ENCODE measurements around the gene MAN1A1.
"Not testable (repeated sequence)": the region's sequence is repeated elsewhere in the genome, so short reads cannot be mapped to it uniquely, and the experiment has no call there.

MAN1A1 gene

DNA sequence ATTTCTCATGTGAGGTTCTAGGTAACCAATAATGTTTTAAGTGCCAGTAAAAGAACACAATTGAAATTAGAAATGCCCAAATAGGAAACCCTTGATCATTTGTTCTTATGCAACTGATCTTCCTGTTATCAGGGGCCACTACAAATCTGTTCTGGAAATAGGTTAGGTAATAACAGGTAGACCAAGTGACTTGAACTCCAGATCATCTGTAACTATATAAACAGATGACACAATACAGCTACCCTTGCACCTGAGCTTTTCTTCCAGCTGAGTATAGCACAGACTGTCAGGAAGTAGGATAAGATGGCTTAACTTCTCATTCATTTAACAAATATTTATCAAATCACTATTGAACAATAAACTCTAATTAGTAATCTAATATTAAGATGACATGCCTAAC, 52.5 kb downstream of the MAN1A1 start:
- Histone ChIP-seq H3K4me2 (ENCODE audit: low read depth, low read length) (no peak overlapping the region), H3K27ac (ENCODE audit: low read length) (no peak overlapping the region), H3K4me1 (ENCODE audit: low read length) (no peaks in the 10 kb centered on the region), H3K79me2 (ENCODE audit: low read length) (peaks cover 83% of the 10 kb centered on the region), H3K9me2 (replicated peaks; ENCODE audit: insufficient read depth, low read length) (no peaks in the 10 kb centered on the region), H3K9ac (ENCODE audit: low read length) (no peak overlapping the region), H3K36me3 (replicated peaks; ENCODE audit: insufficient read depth, low read length) (peaks cover 2% of the 10 kb centered on the region; the same call in 1 of the 2 replicates), H3K27me3 (replicated peaks; ENCODE audit: insufficient read depth, low read length) (no peaks in the 10 kb centered on the region), H2AFZ (ENCODE audit: low read length) (no peak overlapping the region), H3K9me3 (replicated peaks; ENCODE audit: insufficient read depth, low read length) (no peaks in the 10 kb centered on the region), H4K20me1 (ENCODE audit: insufficient read depth, low read length) (no peaks in the 10 kb centered on the region), H3K4me3 (ENCODE audit: low read length) (no peak overlapping the region), H3F3A (ENCODE audit: insufficient read depth, low read length) (no peaks in the 10 kb centered on the region)
- no peak for DNase-seq
- TF ChIP-seq, protein P1, sequence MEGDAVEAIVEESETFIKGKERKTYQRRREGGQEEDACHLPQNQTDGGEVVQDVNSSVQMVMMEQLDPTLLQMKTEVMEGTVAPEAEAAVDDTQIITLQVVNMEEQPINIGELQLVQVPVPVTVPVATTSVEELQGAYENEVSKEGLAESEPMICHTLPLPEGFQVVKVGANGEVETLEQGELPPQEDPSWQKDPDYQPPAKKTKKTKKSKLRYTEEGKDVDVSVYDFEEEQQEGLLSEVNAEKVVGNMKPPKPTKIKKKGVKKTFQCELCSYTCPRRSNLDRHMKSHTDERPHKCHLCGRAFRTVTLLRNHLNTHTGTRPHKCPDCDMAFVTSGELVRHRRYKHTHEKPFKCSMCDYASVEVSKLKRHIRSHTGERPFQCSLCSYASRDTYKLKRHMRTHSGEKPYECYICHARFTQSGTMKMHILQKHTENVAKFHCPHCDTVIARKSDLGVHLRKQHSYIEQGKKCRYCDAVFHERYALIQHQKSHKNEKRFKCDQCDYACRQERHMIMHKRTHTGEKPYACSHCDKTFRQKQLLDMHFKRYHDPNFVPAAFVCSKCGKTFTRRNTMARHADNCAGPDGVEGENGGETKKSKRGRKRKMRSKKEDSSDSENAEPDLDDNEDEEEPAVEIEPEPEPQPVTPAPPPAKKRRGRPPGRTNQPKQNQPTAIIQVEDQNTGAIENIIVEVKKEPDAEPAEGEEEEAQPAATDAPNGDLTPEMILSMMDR (IDR thresholded peaks at IDR 0.05; ENCODE audit: low read length): no peak
- TF ChIP-seq EZH2phosphoT487 (IDR thresholded peaks at IDR 0.05; ENCODE audit: low read length) (no peak), EZH2 (optimal IDR thresholded peaks at IDR 0.05; ENCODE audit: low read depth, low read length) (no peak)

DNA sequence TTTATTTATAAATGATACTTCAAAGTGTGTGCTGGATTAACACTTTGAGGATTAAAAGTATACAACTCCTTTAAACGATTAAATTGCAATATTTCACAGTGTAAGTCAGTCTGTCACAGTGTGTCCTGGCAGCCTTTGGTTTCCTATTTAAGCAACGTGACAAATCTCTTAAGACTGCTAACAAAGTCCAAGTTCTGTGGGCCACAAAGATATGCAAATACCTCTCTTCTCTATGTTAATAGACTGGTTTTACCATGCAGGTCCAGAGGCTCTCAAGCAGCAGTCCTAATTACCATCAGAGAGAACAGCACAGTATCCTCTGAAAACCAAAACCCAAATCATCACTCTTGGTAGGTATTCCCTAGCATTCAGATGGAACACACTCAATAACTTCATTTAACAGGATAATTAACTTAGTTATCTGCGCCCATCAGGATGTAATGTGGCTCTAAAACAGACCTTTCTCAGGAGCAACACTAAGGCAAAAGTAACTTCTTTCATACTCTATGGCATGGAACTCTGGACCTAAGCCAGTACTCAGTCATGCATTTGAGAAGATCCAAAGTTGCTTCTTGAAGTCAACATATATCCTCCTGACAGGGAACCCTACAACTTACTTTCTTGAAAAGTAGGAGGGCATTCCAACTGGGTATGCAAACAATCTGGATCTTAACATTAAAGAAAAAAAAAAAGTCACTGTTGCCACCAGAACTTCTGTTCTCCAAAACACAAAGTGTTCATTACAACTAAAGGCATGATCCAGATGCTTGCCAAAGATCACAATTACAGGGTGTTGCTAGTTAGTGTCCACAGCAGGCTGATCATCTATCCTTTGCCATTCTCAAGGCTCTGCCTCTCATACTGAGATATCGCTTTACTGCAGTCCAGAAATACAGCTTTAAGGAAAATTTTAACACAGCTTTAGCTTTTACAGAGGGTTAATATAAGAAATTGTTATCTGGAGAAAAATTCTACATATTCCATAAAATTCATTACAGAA, 53.2 kb downstream of the MAN1A1 start:
- Histone ChIP-seq H3K9me2 (replicated peaks; ENCODE audit: insufficient read depth, low read length) (no peaks in the 10 kb centered on the region), H3K4me3 (ENCODE audit: low read length) (no peak overlapping the region)

DNA sequence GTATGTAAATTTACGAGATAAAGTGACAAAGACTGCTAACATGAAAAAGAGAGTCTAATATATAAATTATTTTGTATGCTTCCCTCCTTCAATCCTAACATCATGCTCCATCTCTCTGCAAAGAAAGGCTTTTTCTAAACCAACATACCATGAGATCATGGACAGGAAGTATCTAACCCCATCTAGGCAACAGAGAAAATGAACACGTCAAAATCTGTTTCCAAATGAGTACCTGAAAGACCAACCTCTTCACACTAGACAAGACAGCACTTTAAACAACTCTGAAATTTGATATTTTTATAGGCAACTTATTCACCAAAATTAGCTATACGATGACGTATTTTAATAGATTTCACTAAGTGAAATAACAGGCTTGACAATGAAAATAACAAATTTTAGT, 54.6 kb downstream of the MAN1A1 start:
- H4K20me1 ChIP-seq (ENCODE audit: insufficient read depth, low read length): no peaks in the 10 kb centered on the region
- no peak overlapping the region for H3K4me2 ChIP-seq (ENCODE audit: low read depth, low read length)
- no peaks in the 10 kb centered on the region for H3K27me3 ChIP-seq (replicated peaks; ENCODE audit: insufficient read depth, low read length)
- H3K79me2 ChIP-seq (ENCODE audit: low read length): peaks cover 76% of the 10 kb centered on the region
- H3F3A ChIP-seq (ENCODE audit: insufficient read depth, low read length): no peaks in the 10 kb centered on the region
- no peaks in the 10 kb centered on the region for H3K9me3 ChIP-seq (replicated peaks; ENCODE audit: insufficient read depth, low read length)
- no peaks in the 10 kb centered on the region for H3K4me1 ChIP-seq (ENCODE audit: low read length)
- H3K4me3 ChIP-seq (ENCODE audit: low read length): no peak overlapping the region
- no peak overlapping the region for H3K9ac ChIP-seq (ENCODE audit: low read length)
- DNase-seq: no peak
- no peak overlapping the region for H2AFZ ChIP-seq (ENCODE audit: low read length)
- no peaks in the 10 kb centered on the region for H3K9me2 ChIP-seq (replicated peaks; ENCODE audit: insufficient read depth, low read length)
- peaks cover 3% of the 10 kb centered on the region; the same call in 1 of the 2 replicates for H3K36me3 ChIP-seq (replicated peaks; ENCODE audit: insufficient read depth, low read length)
- no peak overlapping the region for H3K27ac ChIP-seq (ENCODE audit: low read length)
- TF ChIP-seq EZH2 (optimal IDR thresholded peaks at IDR 0.05; ENCODE audit: low read depth, low read length) (no peak), EZH2phosphoT487 (IDR thresholded peaks at IDR 0.05; ENCODE audit: low read length) (no peak)
- TF ChIP-seq, protein P1 (IDR thresholded peaks at IDR 0.05; ENCODE audit: low read length): no peak

More for the DNA sequence above, 53.2 kb downstream of the MAN1A1 start:
- Histone ChIP-seq H3K79me2 (ENCODE audit: low read length) (peaks cover 83% of the 10 kb centered on the region), H2AFZ (ENCODE audit: low read length) (no peak overlapping the region), H3K4me2 (ENCODE audit: low read depth, low read length) (no peak overlapping the region), H4K20me1 (ENCODE audit: insufficient read depth, low read length) (no peaks in the 10 kb centered on the region), H3K36me3 (replicated peaks; ENCODE audit: insufficient read depth, low read length) (peaks cover 2% of the 10 kb centered on the region; the same call in 1 of the 2 replicates), H3K4me1 (ENCODE audit: low read length) (no peaks in the 10 kb centered on the region), H3K9me3 (replicated peaks; ENCODE audit: insufficient read depth, low read length) (no peaks in the 10 kb centered on the region), H3K27ac (ENCODE audit: low read length) (no peak overlapping the region), H3K9ac (ENCODE audit: low read length) (no peak overlapping the region), H3K27me3 (replicated peaks; ENCODE audit: insufficient read depth, low read length) (no peaks in the 10 kb centered on the region), H3F3A (ENCODE audit: insufficient read depth, low read length) (no peaks in the 10 kb centered on the region)
- no peak for TF ChIP-seq EZH2 (optimal IDR thresholded peaks at IDR 0.05; ENCODE audit: low read depth, low read length)
- DNase-seq: no peak

DNA sequence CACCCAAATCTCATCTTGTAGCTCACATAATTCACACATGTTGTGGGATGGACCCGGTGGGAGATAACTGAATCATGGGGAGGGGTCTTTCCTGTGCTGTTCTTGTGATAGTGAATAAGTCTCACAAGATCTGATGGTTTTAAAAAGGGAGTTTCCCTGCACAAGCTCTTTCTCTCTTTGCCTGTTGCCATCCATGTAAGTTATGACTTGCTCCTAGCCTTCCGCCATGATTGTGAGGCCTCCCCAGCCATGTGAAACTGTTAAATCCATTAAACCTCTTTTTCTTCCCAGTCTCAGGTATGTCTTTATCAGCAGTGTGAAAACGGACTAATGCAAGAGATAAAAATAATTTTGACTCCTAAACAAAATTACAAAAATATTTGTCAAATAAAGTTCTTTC, 58.5 kb downstream of the MAN1A1 start:
- not testable (repeated sequence) for H3K9me3 ChIP-seq (replicated peaks; ENCODE audit: insufficient read depth, low read length); H3K4me2 ChIP-seq (ENCODE audit: low read depth, low read length); DNase-seq; H4K20me1 ChIP-seq (ENCODE audit: insufficient read depth, low read length); H3K36me3 ChIP-seq (replicated peaks; ENCODE audit: insufficient read depth, low read length); H3F3A ChIP-seq (ENCODE audit: insufficient read depth, low read length); H3K9me2 ChIP-seq (replicated peaks; ENCODE audit: insufficient read depth, low read length); H3K4me3 ChIP-seq (ENCODE audit: low read length); H3K4me1 ChIP-seq (ENCODE audit: low read length); H3K27me3 ChIP-seq (replicated peaks; ENCODE audit: insufficient read depth, low read length); H3K27ac ChIP-seq (ENCODE audit: low read length); H3K9ac ChIP-seq (ENCODE audit: low read length); H2AFZ ChIP-seq (ENCODE audit: low read length)
- H3K79me2 ChIP-seq (ENCODE audit: low read length): peaks cover 70% of the 10 kb centered on the region

Measured in MM.1S (cell line).